ENCODE data around the gene LPCAT4. TPM values are rescaled to one million over a fixed set of nuclear protein-coding genes. Genes with fewer than 3 reads are reported as not detected.

Gene LPCAT4
- total RNA-seq, 6 donors from 2014 or later = 16.3 to 39.0 (median 23.9) TPM

- Histone ChIP-seq H3K9me3 (no peaks in the 10 kb centered on the region), H3K4me1 (no peaks in the 10 kb centered on the region), H3K36me3 (peaks cover 0 to 48% (median 27%) of the 10 kb centered on the region in 4 donors), H3K27ac (no peak overlapping the region), H3K27me3 (no peaks in the 10 kb centered on the region), H3K4me3 (no peak overlapping the region)
- WGBS, 2 donors = 63 to 90% methylated on average over 2 to 3 of the region's 3 CpGs
- ATAC-seq (ENCODE audit: low FRiP score in 2 of 2) (no peak), DNase-seq (no peak)
- TF ChIP-seq EP300 (IDR thresholded peaks at IDR 0.05) = no peak
- no peak for TF ChIP-seq POLR2A (IDR thresholded peaks at IDR 0.05)
- TF ChIP-seq CTCF (IDR thresholded peaks at IDR 0.05) = no peak
- no peak for TF ChIP-seq POLR2AphosphoS5 (IDR thresholded peaks at IDR 0.05)
Observed at GRCh38 chr15:34359416-34359815, 7.6 kb downstream of the LPCAT4 start.

DNA sequence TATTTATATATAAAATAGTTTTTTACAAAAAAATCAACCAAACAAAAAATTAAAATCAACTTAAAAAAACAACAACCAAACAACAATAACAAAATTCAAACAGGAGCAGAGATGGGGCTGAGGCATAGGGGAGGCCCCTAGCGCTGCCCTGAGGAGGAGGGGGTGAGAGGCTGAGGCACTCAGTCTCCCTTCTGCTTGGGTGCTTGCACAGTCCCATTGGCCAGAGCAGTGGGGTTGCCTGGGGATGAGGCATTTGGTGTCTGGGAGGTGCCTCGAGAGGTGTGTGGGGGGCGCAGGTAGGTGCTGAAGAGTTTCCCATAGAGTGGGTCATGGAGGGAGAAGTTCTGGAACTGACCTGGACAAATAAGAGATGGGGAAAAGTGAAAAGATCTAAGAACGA is 8.0 kb downstream of the LPCAT4 start:
- H3K27ac ChIP-seq = no peak overlapping the region
- no peaks in the 10 kb centered on the region for H3K4me1 ChIP-seq
- H3K27me3 ChIP-seq = no peaks in the 10 kb centered on the region
- no peak overlapping the region for H3K4me3 ChIP-seq
- DNase-seq (no peak), ATAC-seq (ENCODE audit: low FRiP score in 2 of 2) (no peak)
- 96 to 100% methylated on average over 4 of the region's 4 CpGs for WGBS, 2 donors
- peaks cover 0 to 48% (median 27%) of the 10 kb centered on the region in 4 donors for H3K36me3 ChIP-seq
- no peak for TF ChIP-seq POLR2AphosphoS5 (IDR thresholded peaks at IDR 0.05)
- TF ChIP-seq CTCF (IDR thresholded peaks at IDR 0.05) = no peak
- TF ChIP-seq EP300 (IDR thresholded peaks at IDR 0.05) = no peak
- TF ChIP-seq POLR2A (IDR thresholded peaks at IDR 0.05) = no peak
- no peaks in the 10 kb centered on the region for H3K9me3 ChIP-seq

GRCh38 chr15:34358367-34358766 is 8.6 kb downstream of the LPCAT4 start:
- H3K27me3 ChIP-seq = no peaks in the 10 kb centered on the region
- WGBS, 2 donors = 85 to 88% methylated on average over 3 of the region's 3 CpGs
- H3K4me1 ChIP-seq = no peaks in the 10 kb centered on the region
- H3K4me3 ChIP-seq = no peak overlapping the region
- ATAC-seq (ENCODE audit: low FRiP score in 2 of 2) (no peak), DNase-seq (no peak)
- H3K27ac ChIP-seq = no peak overlapping the region
- H3K36me3 ChIP-seq = peaks cover 0 to 48% (median 26%) of the 10 kb centered on the region in 4 donors
- no peak for TF ChIP-seq POLR2AphosphoS5 (IDR thresholded peaks at IDR 0.05)
- no peak for TF ChIP-seq POLR2A (IDR thresholded peaks at IDR 0.05)
- no peak for TF ChIP-seq EP300 (IDR thresholded peaks at IDR 0.05)
- TF ChIP-seq CTCF (IDR thresholded peaks at IDR 0.05) = no peak
- no peaks in the 10 kb centered on the region for H3K9me3 ChIP-seq

- TF ChIP-seq CTCF (IDR thresholded peaks at IDR 0.05) (no peak), EP300 (IDR thresholded peaks at IDR 0.05) (no peak)
- Histone ChIP-seq H3K4me3 (no peak overlapping the region), H3K36me3 (peaks cover 0 to 48% (median 26%) of the 10 kb centered on the region in 4 donors), H3K9me3 (no peaks in the 10 kb centered on the region), H3K27ac (no peak overlapping the region), H3K4me1 (no peaks in the 10 kb centered on the region), H3K27me3 (no peaks in the 10 kb centered on the region)
- DNase-seq (no peak), ATAC-seq (ENCODE audit: low FRiP score in 2 of 2) (no peak)
- 93 to 95% methylated on average over 1 of the region's 1 CpG for WGBS, 2 donors
Observed at GRCh38 chr15:34357653-34358052, 9.3 kb downstream of the LPCAT4 start.

- peaks cover 0 to 37% (median 21%) of the 10 kb centered on the region in 4 donors for H3K36me3 ChIP-seq
- H3K9me3 ChIP-seq = no peaks in the 10 kb centered on the region
- no peak overlapping the region for H3K4me3 ChIP-seq
- H3K4me1 ChIP-seq = no peaks in the 10 kb centered on the region
- H3K27me3 ChIP-seq = no peaks in the 10 kb centered on the region
- 84 to 92% methylated on average over 9 of the region's 9 CpGs for WGBS, 2 donors
- ATAC-seq (ENCODE audit: low FRiP score in 2 of 2) = no peak
- no peak overlapping the region for H3K27ac ChIP-seq
- TF ChIP-seq POLR2AphosphoS5 (IDR thresholded peaks at IDR 0.05) (no peak), CTCF (IDR thresholded peaks at IDR 0.05) (no peak), POLR2A (IDR thresholded peaks at IDR 0.05) (no peak), EP300 (IDR thresholded peaks at IDR 0.05) (no peak)
- no peak for DNase-seq
Observed at GRCh38 chr15:34355241-34355640, 11.8 kb downstream of the LPCAT4 start.

Measured in upper lobe of left lung (tissue), 6 donors.